ENCODE results near the gene ATP5PD.

Gene ATP5PD

GRCh38 chr17:75046407-75047289, at the start of gene ATP5PD, which contains the start of gene KCTD2:
Gene ATP5PD (minus strand): TSS chr17:75046969. CDS start chr17:75042650, 4,319 bp downstream.
Gene KCTD2 (plus strand): TSS chr17:75047225. CDS start chr17:75047251, 26 bp downstream.
- peak; percentile 98 for DNase-seq

- DNase-seq: peak; percentile 93
Measured at GRCh38 chr17:75096082-75096625, 49.4 kb upstream of the ATP5PD start.

- DNase-seq: no peak
Measured at GRCh38 chr17:75094871-75095399, 48.2 kb upstream of the ATP5PD start.

- DNase-seq: no peak
Measured at GRCh38 chr17:75093548-75094158, 46.9 kb upstream of the ATP5PD start.

- DNase-seq: no peak
Measured at GRCh38 chr17:75091855-75092327, 45.1 kb upstream of the ATP5PD start.

GRCh38 chr17:75090871-75091854, 44.4 kb upstream of the ATP5PD start:
- DNase-seq: no peak

- DNase-seq: peak; percentile 72
Measured at GRCh38 chr17:75088465-75089417, 42.0 kb upstream of the ATP5PD start.

- peak; percentile 79 for DNase-seq
Measured at GRCh38 chr17:75087558-75088453, 41.0 kb upstream of the ATP5PD start, which contains the start of gene SLC16A5. Gene SLC16A5 (plus strand): TSS chr17:75087954. CDS start chr17:75093637, 5,683 bp downstream.

GRCh38 chr17:75087182-75087557, 40.4 kb upstream of the ATP5PD start:
- no peak for DNase-seq

GRCh38 chr17:75086496-75087181, 39.9 kb upstream of the ATP5PD start:
- no peak for DNase-seq

- DNase-seq: no peak
Measured at GRCh38 chr17:75084039-75084660, 37.4 kb upstream of the ATP5PD start.

- no peak for DNase-seq
Measured at GRCh38 chr17:75082683-75083082, 35.9 kb upstream of the ATP5PD start.

- no peak for DNase-seq
Measured at GRCh38 chr17:75081611-75082540, 35.1 kb upstream of the ATP5PD start.

GRCh38 chr17:75079023-75079373, 32.2 kb upstream of the ATP5PD start:
- no peak for DNase-seq

- DNase-seq: peak; percentile 51
Measured at GRCh38 chr17:75078284-75079022, 31.7 kb upstream of the ATP5PD start.

- DNase-seq: peak; percentile 65
Measured at GRCh38 chr17:75077496-75078283, 30.9 kb upstream of the ATP5PD start.

Measured in suppressor macrophage treated with lipopolysaccharide for 4 hours (primary cell).